ENCODE results near the gene MLLT3.

MLLT3 gene

GRCh38 chr9:20624201-20625002 is 2.1 kb upstream of the MLLT3 start:
- DNase-seq, result peak; percentile 64

- DNase-seq, result no peak
These were observed 1.4 kb upstream of the MLLT3 start for GRCh38 chr9:20623748-20624124.

GRCh38 chr9:20623021-20623747 is 885 bp upstream of the MLLT3 start:
- peak; percentile 57 for DNase-seq

DNA sequence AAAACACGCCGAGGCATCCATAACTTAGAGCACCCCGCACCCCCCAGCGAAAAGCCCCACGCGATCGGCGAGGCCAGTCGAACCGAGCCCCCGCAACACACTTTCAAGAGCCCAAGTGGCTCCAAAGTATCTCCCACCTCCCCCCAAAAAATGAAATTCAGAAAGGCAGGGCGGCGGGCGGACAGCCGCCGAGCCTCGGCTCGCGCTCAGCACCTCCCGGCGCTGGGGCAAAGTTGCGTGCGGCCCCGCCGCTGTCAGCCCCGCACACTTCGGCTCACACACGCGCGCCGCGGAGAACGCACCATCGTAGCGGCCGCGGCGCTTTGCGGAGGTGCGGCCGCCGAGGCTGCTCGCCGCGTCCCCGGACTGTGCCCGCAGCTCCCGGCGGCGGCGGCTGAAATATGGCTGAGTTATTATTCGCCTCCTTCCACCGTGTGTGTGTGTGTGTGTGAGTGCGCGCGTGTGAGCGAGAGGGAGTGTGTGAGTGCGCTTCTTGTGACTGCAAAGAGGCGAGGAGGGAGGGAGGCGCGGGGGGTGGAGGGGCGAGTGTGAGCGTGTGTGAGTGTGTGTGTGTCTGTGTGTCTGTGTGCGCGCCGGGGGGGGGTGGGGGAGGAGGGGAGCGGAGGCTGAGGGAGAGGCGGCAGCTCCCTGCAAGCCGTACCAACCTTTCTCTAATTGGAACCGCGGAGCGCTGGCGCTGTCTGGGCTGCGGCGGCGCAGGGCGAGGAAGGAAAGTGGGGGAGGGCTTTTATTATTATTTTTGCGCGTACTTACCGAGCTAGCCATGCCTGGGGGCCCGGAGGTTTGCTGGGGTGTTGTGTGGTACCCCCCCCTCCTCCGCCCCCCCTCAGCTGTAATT is 599 bp downstream of the MLLT3 start:
- peak; percentile 87 for DNase-seq

- DNase-seq, result peak; percentile 63
These were observed 1.4 kb downstream of the MLLT3 start for GRCh38 chr9:20620650-20621470.

DNA sequence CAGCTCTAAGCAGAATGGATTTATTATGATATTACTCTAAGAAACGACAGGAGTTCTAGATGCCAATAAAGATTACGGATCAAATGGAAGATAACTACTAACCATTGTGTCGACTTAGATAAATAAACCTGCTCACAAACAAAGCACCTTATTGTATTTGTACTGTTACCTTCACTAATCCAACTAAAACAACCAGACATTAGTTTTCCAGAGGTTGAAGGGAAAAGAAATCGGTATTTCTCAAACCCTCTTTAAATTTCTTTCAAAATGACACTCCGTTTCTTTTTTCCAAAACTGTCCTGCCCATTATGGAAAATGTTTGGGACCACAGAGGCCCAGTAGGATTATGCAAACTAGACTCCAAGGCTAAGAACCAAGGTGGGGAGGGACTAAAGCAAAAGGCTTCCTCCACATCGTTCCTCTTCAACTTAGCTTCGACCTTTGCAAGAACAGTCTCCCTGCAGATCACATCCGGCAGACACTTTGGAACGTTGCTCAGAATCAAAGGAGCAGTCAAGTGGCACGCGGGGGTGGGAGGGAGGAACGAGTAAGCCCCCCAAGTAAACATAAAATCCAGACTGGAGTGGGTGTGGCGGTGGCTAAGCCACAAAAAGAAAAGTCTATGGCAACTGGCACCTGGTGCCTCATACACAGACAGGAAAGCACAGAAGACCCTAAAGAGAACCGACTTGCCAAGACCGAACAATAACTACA is 2.7 kb downstream of the MLLT3 start:
- DNase-seq, result no peak

- DNase-seq, result no peak
These were observed 3.9 kb downstream of the MLLT3 start for GRCh38 chr9:20618361-20618802.

DNA sequence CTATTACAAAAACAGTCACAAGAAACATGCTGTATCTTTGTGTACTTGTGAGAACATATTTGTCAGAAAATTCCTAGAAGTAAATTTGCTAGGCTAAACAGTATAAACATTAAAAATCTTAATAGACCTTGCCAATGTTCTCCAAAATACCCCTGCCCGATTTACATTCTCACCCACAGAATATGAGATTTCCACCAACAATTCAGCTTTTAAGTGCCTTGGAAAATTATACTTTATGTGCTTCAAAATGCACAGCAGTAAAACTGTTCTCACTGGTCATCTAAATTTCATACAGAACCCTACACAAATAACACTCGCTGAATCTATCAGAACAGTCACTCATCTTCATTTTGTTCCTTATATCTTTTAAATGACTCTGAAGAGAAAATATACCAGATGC is 5.5 kb downstream of the MLLT3 start:
- DNase-seq, result no peak

GRCh38 chr9:20614602-20615216 is 7.6 kb downstream of the MLLT3 start:
- DNase-seq, result no peak

- DNase-seq, result no peak
These were observed 10.5 kb downstream of the MLLT3 start for GRCh38 chr9:20611691-20612287.

DNA sequence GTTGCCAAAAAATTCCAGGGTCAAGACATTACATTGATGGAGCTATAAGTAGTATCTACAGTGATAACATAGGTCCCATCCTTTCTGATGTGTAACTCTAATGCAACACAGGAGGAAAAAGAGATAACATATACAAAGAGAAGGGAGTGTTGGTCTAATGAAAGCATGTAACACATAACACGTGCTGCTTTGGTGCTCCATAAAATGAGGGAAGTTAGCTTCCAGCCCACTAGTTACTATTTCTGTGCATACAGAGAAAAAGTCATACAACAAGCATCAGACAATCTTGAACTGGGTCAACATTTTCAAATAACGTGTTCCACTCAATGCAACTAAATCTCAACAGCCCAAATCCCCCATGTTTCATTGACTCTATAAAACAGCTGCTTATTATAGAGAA is 11.7 kb downstream of the MLLT3 start:
- no peak for DNase-seq

DNA sequence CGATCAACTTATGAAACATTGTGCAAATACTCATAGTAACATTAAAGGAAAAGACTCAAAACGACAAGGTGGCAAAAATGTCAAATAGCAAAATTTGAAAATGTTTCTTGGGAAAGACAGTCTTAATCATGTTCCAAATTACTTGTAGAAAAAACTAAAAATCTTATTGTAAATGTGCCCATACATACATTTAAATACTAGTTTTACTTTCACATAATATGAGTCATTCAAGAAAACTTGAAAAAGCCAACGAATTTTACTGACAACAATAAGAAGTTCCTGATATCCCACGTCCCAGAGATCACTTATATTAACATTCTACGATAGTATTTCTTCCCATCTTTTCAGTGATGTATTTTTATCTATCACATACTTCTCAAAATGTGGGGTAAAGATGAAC is 13.7 kb downstream of the MLLT3 start:
- no peak for DNase-seq

DNA sequence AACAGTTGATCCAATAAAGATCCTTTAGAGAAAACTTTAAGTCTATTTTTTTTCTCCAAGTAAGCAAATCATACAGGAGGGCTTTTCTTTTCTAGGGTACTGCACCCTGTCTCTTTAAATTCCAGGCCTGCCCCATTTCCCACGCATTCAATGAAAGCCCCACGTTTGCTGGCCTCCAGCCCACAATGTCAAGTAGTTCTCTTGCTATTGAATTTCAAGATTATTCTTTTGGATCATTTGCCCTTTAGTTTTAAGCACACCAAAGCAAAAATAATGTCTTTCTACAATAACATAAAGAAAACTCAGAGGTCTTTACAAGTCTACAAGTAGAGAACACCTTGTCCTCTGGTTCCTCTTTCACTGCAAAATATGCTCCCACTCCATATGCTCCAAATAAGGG is 15.6 kb downstream of the MLLT3 start:
- DNase-seq, result no peak

- no peak for DNase-seq
These were observed 17.7 kb downstream of the MLLT3 start for GRCh38 chr9:20604562-20604961.

- DNase-seq, result no peak
These were observed 18.6 kb downstream of the MLLT3 start for GRCh38 chr9:20603524-20604268.

GRCh38 chr9:20601292-20601691 is 21.0 kb downstream of the MLLT3 start:
- no peak for DNase-seq

DNA sequence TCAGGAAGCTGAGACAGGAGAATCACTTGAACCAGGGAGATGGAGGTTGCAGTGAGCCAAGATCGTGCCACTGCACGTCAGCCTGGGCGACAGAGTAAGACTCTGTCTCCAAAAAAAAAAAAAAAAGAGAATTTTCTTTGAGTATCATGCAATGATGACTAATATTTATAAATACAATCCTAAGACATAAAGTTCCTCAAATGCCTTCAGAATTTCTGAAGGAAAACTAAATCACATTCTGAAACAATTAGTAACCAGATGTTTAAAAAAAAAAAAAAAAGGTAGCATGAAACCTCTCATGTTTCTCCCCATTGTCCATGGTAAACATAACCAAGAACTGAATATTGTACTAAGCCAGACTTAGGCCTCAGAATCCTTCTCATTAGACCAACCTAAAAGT is 23.1 kb downstream of the MLLT3 start:
- DNase-seq, result no peak

DNA sequence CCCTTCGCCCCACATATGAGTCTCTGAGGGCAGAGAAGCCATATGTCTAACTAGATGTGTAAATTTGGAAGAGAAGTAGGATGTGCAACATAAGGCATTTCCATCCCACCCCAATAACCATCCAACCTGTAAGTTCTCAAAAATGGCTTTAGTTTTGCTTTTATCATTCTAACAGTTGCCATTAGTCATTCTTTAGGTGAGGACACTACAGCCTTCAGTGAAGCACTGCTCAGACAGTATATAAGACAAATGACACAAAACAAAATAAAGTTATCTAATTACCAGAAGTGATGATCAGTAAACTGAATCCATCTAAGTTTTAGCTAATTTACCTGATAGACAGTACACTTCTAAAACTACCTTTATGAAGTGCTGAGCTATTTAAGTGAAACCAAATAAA is 23.9 kb downstream of the MLLT3 start:
- no peak for DNase-seq

DNA sequence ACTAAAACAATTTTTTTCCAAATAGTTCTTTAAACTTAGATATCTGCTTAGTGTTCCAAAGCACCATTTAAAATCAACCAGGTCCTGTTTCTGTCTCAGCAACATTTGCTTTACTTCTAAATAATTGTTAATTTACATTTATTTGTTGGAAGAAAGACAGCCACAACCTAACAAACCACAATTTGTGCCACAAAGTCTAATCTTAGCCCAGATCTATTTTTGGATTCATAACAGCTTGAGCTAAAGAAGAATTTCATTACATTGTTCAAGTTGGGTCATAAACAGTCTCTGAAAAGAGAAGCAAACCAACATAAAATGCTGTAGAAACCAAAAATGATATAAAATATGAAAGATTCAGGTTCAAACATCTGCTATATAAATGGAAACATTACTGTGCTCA is 24.4 kb downstream of the MLLT3 start:
- DNase-seq, result no peak

GRCh38 chr9:20594608-20595007 is 27.7 kb downstream of the MLLT3 start:
- DNase-seq, result no peak
